ENCODE data around the gene NRXN3.

DNA sequence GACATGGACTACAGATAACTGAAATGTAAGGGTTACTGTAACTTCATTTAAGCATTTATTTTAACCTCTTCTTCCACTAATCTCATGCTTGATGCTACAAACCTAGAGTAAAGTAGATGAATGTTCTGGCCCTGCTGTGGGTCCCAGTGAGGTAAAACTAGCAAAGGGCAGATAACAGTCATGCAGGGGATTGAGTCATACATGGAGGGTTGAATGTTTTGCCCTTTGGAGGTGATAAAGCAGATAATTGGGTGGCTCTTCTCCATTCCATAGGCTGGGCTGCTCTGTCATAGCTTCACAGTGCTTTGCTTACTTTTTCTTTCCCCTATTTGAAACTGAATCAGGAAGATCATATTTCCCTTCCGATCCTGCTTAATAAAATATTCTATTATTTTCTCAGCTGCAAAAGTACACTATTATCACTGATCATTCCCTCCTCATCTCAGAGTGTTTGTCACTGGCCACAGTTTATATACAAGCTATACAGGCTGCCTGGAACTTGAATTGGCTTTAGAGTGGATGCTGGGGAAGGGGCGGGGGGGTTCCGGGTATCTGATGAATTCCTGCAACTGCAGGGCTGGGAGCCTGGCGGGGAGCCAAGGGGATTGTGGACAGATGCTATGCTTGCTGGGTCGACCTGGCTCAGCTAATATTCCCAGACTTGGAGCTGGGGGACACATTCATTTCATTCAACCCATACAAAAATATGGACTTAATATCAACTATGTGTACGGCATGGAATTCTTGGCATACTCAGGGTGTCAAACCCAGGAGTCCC, 235.1 kb downstream of the NRXN3 start:
- TF ChIP-seq POLR2AphosphoS5 (IDR thresholded peaks at IDR 0.05; ENCODE audit: low read depth, low read length) (no peak), EZH2 (IDR thresholded peaks at IDR 0.05) (no peak), POLR2A (IDR thresholded peaks at IDR 0.05; ENCODE audit: borderline replicate concordance, extremely low read depth, insufficient read depth, insufficient read length) (no peak)
- TF ChIP-seq, protein P1, sequence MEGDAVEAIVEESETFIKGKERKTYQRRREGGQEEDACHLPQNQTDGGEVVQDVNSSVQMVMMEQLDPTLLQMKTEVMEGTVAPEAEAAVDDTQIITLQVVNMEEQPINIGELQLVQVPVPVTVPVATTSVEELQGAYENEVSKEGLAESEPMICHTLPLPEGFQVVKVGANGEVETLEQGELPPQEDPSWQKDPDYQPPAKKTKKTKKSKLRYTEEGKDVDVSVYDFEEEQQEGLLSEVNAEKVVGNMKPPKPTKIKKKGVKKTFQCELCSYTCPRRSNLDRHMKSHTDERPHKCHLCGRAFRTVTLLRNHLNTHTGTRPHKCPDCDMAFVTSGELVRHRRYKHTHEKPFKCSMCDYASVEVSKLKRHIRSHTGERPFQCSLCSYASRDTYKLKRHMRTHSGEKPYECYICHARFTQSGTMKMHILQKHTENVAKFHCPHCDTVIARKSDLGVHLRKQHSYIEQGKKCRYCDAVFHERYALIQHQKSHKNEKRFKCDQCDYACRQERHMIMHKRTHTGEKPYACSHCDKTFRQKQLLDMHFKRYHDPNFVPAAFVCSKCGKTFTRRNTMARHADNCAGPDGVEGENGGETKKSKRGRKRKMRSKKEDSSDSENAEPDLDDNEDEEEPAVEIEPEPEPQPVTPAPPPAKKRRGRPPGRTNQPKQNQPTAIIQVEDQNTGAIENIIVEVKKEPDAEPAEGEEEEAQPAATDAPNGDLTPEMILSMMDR (IDR thresholded peaks at IDR 0.05 in 2 of 3, conservative IDR thresholded peaks at IDR 0.05 in 1 of 3; ENCODE audit: borderline replicate concordance in 1 of 3, insufficient read depth in 1 of 3, low read depth in 2 of 3, low read length in 2 of 3) = no peak

Data from HCT116 (cell line).